ENCODE measurements around the gene AGER. TPM values are rescaled to one million over a fixed set of nuclear protein-coding genes. Genes with fewer than 3 reads are reported as not detected.

Gene AGER
- total and polyA plus RNA-seq, 9 of the 15 experiments (the other 6 are each of a cell fraction or from before 2014, with no cell fraction given), result 1.2 to 11.5 (median 4.1) TPM

- no peak for TF ChIP-seq GTF2B (IDR thresholded peaks at IDR 0.05; ENCODE audit: extremely low read depth, insufficient read length)
- TF ChIP-seq TAF9B (IDR thresholded peaks at IDR 0.05; ENCODE audit: partially characterized antibody), result no peak
- TF ChIP-seq SMARCA4 (IDR thresholded peaks at IDR 0.05), result peak; percentile 76
- no peak for TF ChIP-seq ETV6 (IDR thresholded peaks at IDR 0.05; ENCODE audit: borderline replicate concordance in 1 of 2, low read depth in 2 of 2, low read length in 1 of 2)
- TF ChIP-seq ETV6 (CRISPR knock-in tag; IDR thresholded peaks at IDR 0.05; ENCODE audit: borderline replicate concordance), result no peak
- no peak for TF ChIP-seq ZNF780A (CRISPR knock-in tag; IDR thresholded peaks at IDR 0.05)
- 0 out of 2 replicates have a peak, but pooled peaks have one; percentile 16 for TF ChIP-seq DMBX1 (CRISPR knock-in tag; IDR thresholded peaks at IDR 0.05; ENCODE audit: borderline replicate concordance)
- TF ChIP-seq NFXL1 (CRISPR knock-in tag; IDR thresholded peaks at IDR 0.05), result no peak
- TF ChIP-seq MYNN (IDR thresholded peaks at IDR 0.05), result peak; percentile 61; the same call in 1 of the 2 replicates
- TF ChIP-seq MYNN (CRISPR knock-in tag; IDR thresholded peaks at IDR 0.05), result no peak
- TF ChIP-seq ZNF76 (CRISPR knock-in tag; IDR thresholded peaks at IDR 0.05; ENCODE audit: borderline replicate concordance), result no peak
- no peak for TF ChIP-seq POLR3G (IDR thresholded peaks at IDR 0.05; ENCODE audit: extremely low read depth, insufficient read length, insufficient replicate concordance)
- peak in 2 of 3 experiments; percentile 11 to 24; a peak in 3 of 6 replicates for TF ChIP-seq CTCF (IDR thresholded peaks at IDR 0.05 in 2 of 3, conservative IDR thresholded peaks at IDR 0.05 in 1 of 3; ENCODE audit: insufficient read depth in 2 of 3, low read depth in 1 of 3, low read length in 3 of 3)
- TF ChIP-seq, protein P1, sequence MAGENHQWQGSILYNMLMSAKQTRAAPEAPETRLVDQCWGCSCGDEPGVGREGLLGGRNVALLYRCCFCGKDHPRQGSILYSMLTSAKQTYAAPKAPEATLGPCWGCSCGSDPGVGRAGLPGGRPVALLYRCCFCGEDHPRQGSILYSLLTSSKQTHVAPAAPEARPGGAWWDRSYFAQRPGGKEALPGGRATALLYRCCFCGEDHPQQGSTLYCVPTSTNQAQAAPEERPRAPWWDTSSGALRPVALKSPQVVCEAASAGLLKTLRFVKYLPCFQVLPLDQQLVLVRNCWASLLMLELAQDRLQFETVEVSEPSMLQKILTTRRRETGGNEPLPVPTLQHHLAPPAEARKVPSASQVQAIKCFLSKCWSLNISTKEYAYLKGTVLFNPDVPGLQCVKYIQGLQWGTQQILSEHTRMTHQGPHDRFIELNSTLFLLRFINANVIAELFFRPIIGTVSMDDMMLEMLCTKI (IDR thresholded peaks at IDR 0.05; ENCODE audit: partially characterized antibody), result no peak
- TF ChIP-seq BRD4 (IDR thresholded peaks at IDR 0.05), result no peak
- TF ChIP-seq HBP1 (CRISPR knock-in tag; IDR thresholded peaks at IDR 0.05), result 0 out of 2 replicates have a peak, but pooled peaks have one; percentile 51
- TF ChIP-seq, protein P2, sequence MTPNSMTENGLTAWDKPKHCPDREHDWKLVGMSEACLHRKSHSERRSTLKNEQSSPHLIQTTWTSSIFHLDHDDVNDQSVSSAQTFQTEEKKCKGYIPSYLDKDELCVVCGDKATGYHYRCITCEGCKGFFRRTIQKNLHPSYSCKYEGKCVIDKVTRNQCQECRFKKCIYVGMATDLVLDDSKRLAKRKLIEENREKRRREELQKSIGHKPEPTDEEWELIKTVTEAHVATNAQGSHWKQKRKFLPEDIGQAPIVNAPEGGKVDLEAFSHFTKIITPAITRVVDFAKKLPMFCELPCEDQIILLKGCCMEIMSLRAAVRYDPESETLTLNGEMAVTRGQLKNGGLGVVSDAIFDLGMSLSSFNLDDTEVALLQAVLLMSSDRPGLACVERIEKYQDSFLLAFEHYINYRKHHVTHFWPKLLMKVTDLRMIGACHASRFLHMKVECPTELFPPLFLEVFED (CRISPR knock-in tag; conservative IDR thresholded peaks at IDR 0.05), result peak; percentile 80; the same call in 1 of the 2 replicates
- no peak for TF ChIP-seq NCOA2 (IDR thresholded peaks at IDR 0.05; ENCODE audit: partially characterized antibody in 2 of 2)
- no peak for TF ChIP-seq NR2C2 (CRISPR knock-in tag; IDR thresholded peaks at IDR 0.05)
- TF ChIP-seq NR2C2 (tag; IDR thresholded peaks at IDR 0.05), result no peak
Observed at GRCh38 chr6:32168807-32169591, 15.1 kb downstream of the AGER start (continued).
